Panc1 (cell line): ENCODE results near the gene NID2.

Experiments used
- CTCF ChIP-seq: fragments of 450-650 bp; IDR thresholded peaks from 2 replicates; pipeline ENCODE4 v1.5.1; 2017; ENCODE audit warnings: mild to moderate bottlenecking
- POLR2AphosphoS5 ChIP-seq: IDR thresholded peaks from 2 replicates; pipeline ENCODE4 v1.6.1; 2012; ENCODE audit warnings: mild to moderate bottlenecking, low read depth, low read length, moderate library complexity
- REST ChIP-seq, 2 experiments: IDR thresholded peaks; 2 replicates each; pipeline ENCODE4 v1.6.1; 2011 to 2012; ENCODE audit warnings: low read depth in 2 of 2, control low read depth in 1 of 2, low read length in 1 of 2, mild to moderate bottlenecking in 1 of 2, moderate library complexity in 1 of 2; ENCODE audit not compliant: insufficient read depth in 1 of 2

DNA sequence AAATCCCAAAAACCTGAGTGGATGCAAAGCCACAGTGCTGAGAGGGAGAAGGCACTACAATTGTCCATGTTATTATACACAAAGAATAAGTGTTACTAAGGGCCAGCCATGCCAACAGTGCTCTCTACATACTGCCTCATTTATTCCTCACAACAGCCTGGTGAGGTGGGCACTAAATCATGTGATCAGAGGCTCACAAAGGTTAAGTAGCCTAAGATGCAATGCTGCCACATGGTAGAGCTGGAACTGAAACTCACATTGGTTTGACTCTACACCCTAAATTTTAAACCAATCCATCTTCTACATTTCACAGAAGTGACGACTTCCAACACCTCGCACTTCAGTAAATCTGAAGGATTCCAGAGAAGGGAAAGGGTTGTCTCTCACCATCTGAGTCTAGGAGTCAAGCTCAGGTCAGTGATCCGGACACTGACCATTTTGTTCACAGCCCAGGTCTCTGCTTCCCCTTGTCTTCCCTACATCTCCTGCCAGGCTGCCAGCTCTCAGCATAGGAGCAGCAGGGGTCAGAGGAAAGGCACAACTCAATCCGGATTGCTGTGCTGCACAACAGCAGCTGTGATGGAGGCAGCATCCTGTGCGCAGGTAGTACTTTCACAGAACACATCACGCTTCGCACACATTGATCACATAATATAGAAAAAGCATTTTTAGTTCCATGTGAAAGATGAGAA lies 29.6 kb downstream of the NID2 start:
- no peak for TF ChIP-seq CTCF
- no peak for TF ChIP-seq POLR2AphosphoS5
- TF ChIP-seq REST (IDR thresholded peaks at IDR 0.05; ENCODE audit: insufficient read depth in 1 of 2, low read depth in 2 of 2, low read length in 1 of 2): no peak
